HuH-7.5 (cell line): ENCODE results near the gene MB.

Source experiments
- DNase-seq: peaks from one replicate; pipeline ENCODE4 v3.0.0; 2011; ENCODE audit warnings: low spot score

Gene MB

DNA sequence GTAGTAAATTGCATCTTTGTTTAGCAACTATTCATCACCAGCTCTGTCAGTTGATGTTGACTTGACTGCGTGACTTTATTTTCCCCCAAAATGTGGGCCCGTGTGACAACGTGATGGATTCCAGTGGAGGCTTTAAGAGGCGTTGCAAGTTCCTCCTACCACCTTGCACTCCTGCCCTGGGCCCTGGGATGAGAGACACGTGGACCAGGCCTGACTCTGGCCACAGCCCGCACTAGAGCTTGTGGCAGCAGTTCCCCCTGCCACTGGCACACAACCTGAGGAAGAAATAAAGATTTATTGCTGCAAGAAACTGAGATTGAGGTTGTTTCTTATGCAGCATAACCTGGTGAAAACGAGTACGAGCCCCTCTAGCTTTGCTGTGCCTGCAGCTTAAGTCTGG, 44.6 kb downstream of the MB start:
- DNase-seq: no peak

DNA sequence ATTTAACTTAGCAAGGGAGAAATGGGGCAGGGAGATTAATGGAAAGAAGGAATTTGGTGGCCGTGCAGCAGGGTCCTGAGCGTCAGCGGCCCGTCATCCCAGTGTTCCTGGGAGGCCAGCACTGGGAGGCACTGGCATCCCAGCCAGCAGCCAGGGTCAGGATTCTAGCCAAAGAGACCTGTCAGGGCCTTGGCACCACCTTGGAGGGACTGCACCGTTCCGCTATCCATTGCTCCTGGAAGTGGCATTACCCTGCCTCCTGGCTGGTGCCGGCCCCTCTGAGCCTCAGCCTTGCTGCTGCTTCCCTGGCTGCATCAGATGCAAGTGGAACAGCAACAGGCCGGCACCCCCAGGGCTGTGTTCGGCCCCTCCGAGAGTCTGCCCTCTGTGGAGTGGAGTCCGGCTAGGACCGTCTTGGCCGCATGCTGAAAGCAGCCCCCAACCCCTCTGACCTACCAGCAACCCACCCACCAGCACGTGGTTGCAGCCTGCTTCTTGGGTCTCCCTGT, 46.4 kb downstream of the MB start:
- no peak for DNase-seq

DNA sequence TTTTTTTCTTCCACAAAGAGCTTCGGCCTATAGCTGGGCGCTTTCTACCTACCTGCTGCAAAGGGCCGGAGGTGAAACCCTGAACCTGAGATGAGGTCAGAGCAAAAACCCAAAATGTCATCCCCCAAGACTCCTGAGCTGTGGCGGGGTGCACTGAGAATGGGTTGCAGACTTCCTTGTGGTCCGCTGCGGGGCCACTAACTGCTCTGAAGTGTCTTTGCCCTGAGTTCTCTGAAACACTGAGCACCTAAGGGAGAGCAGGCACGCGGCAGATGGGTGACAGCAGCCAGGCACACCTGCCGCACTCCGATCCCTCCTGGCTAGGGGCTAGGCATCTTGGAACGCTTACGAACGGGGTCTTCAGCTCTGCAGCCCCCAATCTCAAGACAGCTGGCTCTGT, 47.2 kb downstream of the MB start:
- no peak for DNase-seq

DNA sequence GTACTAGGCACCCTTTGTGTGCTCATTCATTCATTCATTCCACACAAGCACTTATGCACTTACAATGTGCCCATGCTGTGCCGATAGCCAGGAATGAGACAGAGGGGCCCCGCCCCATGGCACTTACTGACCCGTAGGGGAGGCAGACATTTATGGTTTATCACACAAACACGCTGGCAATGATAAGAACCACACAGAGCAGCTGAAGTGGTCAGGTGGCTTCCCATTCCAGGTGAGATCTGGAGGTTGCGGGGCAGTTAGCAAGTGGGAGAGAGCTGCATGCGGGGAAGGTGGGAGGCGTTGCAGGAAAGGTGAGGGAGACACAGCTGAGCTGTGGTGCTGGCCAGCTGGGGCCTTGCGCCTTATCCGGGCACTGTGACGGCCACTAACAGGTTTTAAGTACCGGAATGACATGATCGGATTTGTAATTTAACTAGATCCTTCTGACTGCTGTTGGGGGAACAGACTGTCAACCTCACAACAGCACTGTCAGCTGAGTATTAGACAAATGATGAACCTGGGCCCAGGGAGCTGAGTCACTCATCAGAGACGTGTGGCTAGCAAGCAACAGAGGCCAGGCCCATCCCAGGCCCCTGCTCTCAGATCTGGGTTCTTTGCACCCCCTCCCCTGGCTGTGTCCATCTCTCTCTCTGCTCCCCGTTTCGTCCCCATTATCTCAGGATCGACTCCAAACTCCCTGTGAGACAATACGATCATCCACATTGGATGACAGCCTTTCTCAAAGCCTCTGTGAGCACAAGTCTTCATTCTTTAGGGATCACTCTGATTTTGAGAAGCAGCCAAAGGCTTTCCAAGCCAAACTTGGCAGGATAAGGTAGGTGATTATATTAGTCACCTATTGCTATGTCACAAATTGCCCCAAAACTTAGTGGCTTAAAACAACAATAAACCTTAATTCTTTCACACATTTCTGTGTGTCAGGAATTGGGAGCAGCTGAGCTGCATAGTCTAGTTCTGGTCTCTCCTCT, 48.1 kb downstream of the MB start:
- DNase-seq: no peak

DNA sequence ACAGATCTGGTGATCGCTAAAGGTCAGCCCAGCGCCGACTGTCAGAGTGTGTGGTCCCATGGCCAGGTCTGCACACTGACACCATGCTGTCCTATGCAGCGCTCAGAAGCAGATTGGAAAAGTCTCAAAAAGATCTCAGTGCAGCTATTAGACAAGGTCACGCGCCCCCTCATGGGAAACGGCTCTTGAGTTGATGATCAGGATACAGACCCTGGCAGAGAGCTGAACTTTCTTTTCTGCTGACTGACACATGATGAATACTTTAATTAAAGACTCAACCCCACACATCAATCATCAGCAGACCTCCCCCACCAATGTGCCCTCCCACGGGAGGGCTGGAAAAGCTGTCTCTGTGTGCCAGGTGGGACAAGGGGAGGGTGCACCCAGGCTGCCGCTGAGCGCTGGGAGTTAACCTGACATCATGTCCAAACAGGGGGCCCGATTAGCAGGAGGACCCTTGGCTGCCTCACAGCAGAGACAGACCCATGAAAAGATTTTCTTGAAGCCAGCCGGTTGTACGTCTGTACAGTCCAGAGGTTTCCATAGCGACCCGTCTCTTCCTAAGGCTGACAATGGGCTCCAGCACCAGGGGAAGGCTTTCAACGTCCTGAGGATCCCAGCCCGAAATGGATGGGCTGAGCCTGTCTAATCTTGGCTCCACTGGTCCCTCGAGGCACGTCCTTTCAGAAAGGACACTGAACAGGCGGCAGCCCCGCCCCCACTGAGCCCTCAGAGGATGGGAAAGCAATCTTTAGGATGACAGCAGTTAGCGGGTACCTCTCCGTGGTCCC, 49.6 kb downstream of the MB start:
- no peak for DNase-seq

DNA sequence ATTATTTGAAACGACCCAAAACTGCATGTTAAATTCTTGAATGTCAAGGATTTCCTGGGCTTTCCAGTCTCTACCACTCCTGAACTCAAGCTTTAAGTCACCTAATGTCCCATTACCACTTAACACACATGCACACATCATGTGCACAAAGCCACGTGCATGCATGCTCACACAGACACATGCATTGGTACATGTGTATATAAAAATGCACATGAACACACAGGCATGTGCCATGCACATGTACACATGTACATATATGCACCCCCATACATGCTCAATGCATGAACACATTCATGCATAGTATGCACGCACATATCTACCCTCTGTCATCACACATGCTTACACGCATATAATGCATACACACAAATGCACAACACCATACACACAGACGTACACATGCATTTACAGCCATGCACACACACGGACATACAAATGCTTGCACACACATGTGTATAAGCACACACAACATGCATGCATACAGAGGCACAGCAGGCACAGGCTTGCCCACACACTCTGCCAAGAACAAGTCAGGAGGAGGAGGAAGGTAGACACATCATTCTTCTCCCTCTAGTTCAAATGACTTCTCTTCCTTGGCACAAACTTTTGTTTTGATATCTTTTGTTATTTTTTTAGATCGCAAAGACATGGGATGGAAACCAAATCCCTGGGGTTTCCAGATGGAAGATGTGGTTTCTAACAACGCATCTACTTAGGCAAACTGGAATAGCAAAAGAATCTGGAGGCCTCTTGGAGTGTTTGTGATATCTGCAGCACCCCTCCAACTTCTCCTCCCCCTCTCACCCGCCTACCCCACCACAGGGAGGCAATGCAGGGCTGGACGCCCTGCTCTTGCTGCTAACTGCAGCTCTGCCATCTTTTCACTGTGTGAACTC, 51.9 kb downstream of the MB start:
- DNase-seq: no peak

DNA sequence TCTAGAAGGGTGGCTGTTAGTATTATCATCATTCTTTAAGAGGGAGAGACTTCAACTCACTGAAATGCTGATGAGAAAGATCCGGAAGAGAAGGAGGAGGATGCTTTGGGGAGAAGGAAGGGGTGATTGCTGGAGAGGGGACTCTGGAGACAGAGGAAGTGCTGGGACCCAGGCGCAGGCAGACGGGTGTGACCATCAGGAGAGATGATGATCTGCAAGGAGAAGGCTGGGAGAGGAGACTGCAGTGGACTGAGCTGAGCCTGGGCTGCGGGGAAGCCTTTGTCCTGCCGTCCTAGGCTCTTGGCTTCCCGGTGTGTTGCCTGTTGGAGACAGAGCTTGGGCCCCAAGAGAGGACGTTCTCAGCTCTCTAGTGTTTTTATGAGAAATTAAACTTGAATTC, 53.9 kb downstream of the MB start:
- DNase-seq: no peak

DNA sequence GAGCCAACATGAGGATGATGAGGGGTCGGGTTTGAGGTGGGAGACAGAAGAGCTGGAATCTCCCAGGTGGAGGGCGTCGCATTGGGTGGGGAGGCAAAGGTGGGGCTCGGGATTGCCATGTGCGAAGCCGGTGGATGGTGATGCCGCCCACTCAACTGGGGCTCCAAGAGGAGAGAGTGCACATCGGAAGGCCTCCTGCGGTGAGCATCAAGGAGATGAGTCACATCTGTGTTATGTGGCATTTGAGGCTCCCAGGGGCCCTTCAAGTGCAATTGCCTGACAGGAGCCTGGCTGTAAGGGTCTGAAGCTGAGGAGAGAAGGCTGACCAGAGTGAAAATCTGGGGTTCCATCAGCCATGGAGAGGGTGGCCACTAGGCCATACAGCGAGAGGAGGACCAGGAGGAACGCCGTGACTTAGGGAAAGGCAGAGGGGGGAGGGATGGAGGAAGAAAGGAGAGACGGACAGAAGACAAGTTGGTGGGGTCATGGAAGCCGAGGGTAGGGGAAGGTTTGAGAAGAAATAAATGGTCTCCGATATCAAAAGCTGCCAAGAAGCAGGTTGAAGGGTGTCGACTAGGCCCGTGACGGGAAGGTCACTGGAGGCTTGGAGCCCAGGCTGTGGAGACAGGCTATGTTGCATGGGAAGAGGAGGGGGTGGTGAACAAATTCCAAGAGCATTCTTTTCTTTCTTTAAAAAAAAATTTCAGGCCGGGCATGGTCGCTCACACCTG, 55.2 kb downstream of the MB start:
- no peak for DNase-seq

DNA sequence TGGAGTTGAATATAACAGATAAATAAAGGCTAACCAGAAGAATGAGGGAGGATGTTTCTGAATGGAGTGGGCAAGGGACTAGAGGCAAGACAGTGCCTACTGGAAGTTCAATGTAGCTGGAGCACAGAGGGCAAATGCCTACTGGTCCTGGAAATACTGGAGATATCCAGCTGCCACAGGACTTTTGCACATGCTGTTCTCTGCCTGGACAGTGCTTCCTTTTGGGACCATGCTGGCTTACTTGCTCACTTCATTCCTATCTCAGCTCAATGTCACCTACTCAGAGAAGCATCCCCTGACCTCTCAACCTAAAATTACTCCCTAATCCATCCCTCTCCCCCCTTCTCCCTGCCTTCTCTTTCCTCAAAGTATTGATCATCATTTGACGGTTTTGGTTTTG, 56.3 kb downstream of the MB start:
- no peak for DNase-seq

DNA sequence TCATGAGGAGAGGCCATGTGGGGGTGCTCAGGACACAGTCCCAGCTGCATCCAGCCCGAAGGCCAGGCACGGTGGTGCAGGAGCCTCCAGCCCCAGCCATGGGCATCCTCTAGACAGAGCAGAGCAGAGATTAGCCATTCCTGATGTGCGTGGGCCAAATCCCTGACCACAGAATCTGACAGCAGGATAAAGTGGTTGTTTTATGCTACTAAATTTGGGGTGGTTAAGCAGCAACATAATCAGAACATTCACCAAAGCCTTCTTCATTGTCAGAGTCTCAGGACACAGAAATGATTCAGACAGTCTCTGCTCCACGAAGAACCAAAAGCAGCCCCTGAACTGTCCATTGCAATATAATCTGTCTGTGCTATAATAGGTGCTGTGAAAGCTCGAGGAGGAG, 56.8 kb downstream of the MB start:
- DNase-seq: no peak

DNA sequence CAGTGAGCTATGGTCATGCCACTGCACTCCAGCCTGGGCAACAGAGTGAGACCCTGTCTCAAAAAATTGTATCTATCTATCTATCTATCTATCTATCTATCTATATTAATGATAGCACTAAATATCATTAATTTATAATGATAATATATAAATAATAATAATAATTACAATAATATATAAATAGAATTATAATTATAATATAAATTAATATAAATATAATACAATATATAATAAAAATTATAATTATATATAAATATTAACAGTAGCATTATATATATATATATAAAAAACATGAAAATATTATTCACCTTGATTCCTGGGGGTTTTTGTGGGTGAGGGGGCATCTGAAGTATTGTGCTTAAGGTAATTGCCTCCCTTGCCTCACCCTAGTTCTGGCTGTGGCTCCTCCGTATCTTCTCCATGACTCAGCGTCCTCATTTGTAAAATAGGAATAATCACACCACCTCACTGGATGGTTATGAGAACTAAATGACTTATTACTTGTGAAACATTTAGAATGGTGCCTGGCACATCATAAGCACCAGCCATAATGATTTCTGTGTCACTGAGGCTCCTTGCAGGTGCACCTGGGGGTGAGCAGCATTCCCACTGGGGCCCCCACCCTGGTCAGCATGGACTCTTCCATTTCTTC, 57.6 kb downstream of the MB start:
- DNase-seq: no peak

DNA sequence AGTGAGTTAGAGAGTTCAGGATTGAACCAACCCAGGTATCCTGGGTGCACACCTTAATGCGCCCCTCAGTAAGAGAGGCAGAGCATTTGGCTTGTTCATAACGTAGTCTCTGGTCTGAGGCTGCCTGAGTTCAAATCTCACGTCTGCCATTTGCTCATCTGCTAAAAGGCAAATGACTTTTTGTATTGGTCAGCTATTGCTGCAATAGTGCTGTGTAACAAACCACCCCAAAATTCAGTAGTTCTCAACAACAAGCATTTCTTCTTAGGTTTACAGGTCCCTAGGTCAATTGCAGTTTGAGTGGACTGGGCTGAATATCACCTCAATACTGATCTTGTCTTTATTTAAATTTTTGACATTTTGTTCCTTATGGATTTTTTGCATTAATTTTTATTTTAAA, 58.4 kb downstream of the MB start:
- no peak for DNase-seq

DNA sequence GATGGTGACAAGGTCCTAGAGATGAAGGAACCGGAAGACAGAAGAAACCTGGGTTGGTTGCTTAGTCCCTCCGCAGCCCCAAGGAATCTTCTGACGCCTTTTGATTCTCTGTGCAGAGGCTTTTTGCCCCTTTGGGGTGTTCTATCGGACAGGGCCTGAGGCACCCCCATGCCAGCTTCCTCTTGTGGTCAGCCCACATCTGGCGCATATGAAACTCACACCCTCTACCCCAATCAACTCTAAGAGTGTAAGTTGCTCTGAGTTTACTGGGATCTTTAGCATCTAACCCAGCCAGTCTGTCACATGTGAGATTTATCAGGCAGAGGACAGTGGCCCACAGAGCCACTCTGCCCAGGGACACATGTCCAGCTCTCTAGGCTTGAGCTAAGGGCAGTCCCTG, 59.1 kb downstream of the MB start:
- DNase-seq: no peak
